GM04503 (cell line): ENCODE results near the gene SOD2.
"Not testable (repeated sequence)": the region's sequence is repeated elsewhere in the genome, so short reads cannot be mapped to it uniquely, and the experiment has no call there.

ENCODE experiments used
- DNase-seq: peaks from one replicate; pipeline ENCODE4 v3.0.0-alpha.2; 2012; ENCODE audit warnings: low read depth

SOD2 gene

GRCh38 chr6:159682295-159682694, 10.7 kb downstream of the SOD2 start:
- no peak for DNase-seq

- DNase-seq = no peak
Observed at GRCh38 chr6:159681191-159681880, 11.7 kb downstream of the SOD2 start.

GRCh38 chr6:159680104-159680503, 12.9 kb downstream of the SOD2 start:
- no peak for DNase-seq

GRCh38 chr6:159679091-159680077, 13.7 kb downstream of the SOD2 start:
- DNase-seq = no peak

- DNase-seq = no peak
Observed at GRCh38 chr6:159678574-159678973, 14.5 kb downstream of the SOD2 start.

- DNase-seq = no peak
Observed at GRCh38 chr6:159677506-159678165, 15.4 kb downstream of the SOD2 start.

GRCh38 chr6:159676890-159677505, 16.0 kb downstream of the SOD2 start:
- DNase-seq = no peak

- not testable (repeated sequence) for DNase-seq
Observed at GRCh38 chr6:159676236-159676635, 16.8 kb downstream of the SOD2 start.

GRCh38 chr6:159665868-159666635, 27.0 kb downstream of the SOD2 start:
- DNase-seq = no peak

GRCh38 chr6:159663368-159663889, 29.6 kb downstream of the SOD2 start:
- not testable (repeated sequence) for DNase-seq

GRCh38 chr6:159661977-159662376, 31.1 kb downstream of the SOD2 start:
- DNase-seq = not testable (repeated sequence)

GRCh38 chr6:159655409-159655988, 37.5 kb downstream of the SOD2 start:
- no peak for DNase-seq

GRCh38 chr6:159654483-159655098, 38.5 kb downstream of the SOD2 start:
- no peak for DNase-seq

- no peak for DNase-seq
Observed at GRCh38 chr6:159650314-159650713, 42.7 kb downstream of the SOD2 start.

GRCh38 chr6:159649441-159649840, 43.6 kb downstream of the SOD2 start:
- DNase-seq = no peak

- DNase-seq = no peak
Observed at GRCh38 chr6:159646733-159647132, 46.3 kb downstream of the SOD2 start.

- DNase-seq = no peak
Observed at GRCh38 chr6:159646116-159646515, 46.9 kb downstream of the SOD2 start.

GRCh38 chr6:159645640-159646039, 47.4 kb downstream of the SOD2 start:
- DNase-seq = no peak
